Activated CD4-positive, alpha-beta T cell treated with anti-CD3 and anti-CD28 coated beads, Interleukin-10, Interleukin-2, amounts not matched to agents 100 ng/mL and 50 ng/mL, durations not matched to agents 16 hours and 8 hours (primary cell): ENCODE measurements around the gene RAP1GAP.

ENCODE experiments used
- DNase-seq: peaks from one replicate; pipeline ENCODE4 v3.0.0-alpha.2; 2020

The RAP1GAP gene

GRCh38 chr1:21607549-21608529 lies 61.3 kb downstream of the RAP1GAP start:
- DNase-seq, result peak; percentile 79

- DNase-seq, result no peak
These were observed 63.0 kb downstream of the RAP1GAP start for GRCh38 chr1:21605964-21606705.

GRCh38 chr1:21605012-21605715 lies 64.0 kb downstream of the RAP1GAP start:
- DNase-seq, result no peak

GRCh38 chr1:21604208-21604957 lies 64.8 kb downstream of the RAP1GAP start:
- DNase-seq, result no peak

GRCh38 chr1:21603177-21604138 lies 65.7 kb downstream of the RAP1GAP start:
- DNase-seq, result no peak

- no peak for DNase-seq
These were observed 67.7 kb downstream of the RAP1GAP start for GRCh38 chr1:21601278-21602048.

- no peak for DNase-seq
These were observed 69.8 kb downstream of the RAP1GAP start for GRCh38 chr1:21599402-21599801.

GRCh38 chr1:21598904-21599303 lies 70.3 kb downstream of the RAP1GAP start:
- DNase-seq, result no peak

- DNase-seq, result no peak
These were observed 70.7 kb downstream of the RAP1GAP start for GRCh38 chr1:21598417-21598816.

GRCh38 chr1:21597753-21598152 lies 71.4 kb downstream of the RAP1GAP start:
- no peak for DNase-seq

GRCh38 chr1:21596628-21597027 lies 72.5 kb downstream of the RAP1GAP start:
- no peak for DNase-seq

GRCh38 chr1:21596174-21596573 lies 73.0 kb downstream of the RAP1GAP start:
- DNase-seq, result no peak

GRCh38 chr1:21594935-21595897 lies 73.9 kb downstream of the RAP1GAP start:
- DNase-seq, result peak; percentile 74

- DNase-seq, result no peak
These were observed 74.7 kb downstream of the RAP1GAP start for GRCh38 chr1:21594501-21594900.

GRCh38 chr1:21593231-21593630 lies 75.9 kb downstream of the RAP1GAP start:
- no peak for DNase-seq

- DNase-seq, result no peak
These were observed 76.9 kb downstream of the RAP1GAP start for GRCh38 chr1:21592086-21592865.

GRCh38 chr1:21590934-21591333 lies 78.2 kb downstream of the RAP1GAP start:
- DNase-seq, result no peak

- DNase-seq, result no peak
These were observed 78.9 kb downstream of the RAP1GAP start for GRCh38 chr1:21590126-21590880.
